ENCODE data around the gene WFDC1. TPM values are rescaled to one million over a fixed set of nuclear protein-coding genes. Genes with fewer than 3 reads are reported as not detected.

WFDC1 gene
- total RNA-seq, 2 experiments from 2014 or later, result not detected

DNA sequence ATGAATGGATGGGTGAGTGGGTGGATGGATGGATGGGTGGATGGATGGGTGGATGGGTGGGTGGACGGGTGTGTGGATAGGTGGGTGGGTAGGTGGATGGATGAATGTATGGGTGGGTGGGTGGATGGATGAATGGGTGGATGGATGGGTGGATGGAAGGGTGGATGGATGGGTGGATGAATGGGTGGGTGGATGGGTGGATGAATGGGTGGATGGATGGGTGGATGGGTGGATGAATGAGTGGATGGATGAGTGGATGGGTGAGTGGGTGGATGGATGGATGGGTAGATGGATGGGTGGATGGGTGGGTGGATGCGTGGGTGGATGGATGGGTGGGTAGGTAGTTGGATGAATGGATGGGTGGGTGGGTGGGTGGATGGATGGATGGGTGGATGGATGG is 60.5 kb downstream of the WFDC1 start:
- no peaks in the 10 kb centered on the region for H3K79me2 ChIP-seq (ENCODE audit: insufficient read depth, low read depth, low read length)
- no peak overlapping the region for H3K27ac ChIP-seq (ENCODE audit: low read depth, low read length, poor library complexity, severe bottlenecking)
- no peaks in the 10 kb centered on the region for H3K9me3 ChIP-seq (ENCODE audit: low read length)
- CTCF ChIA-PET (ENCODE audit: unreplicated experiment), result interaction anchor here (0.6 kb wide), 1 partner anchor 207 kb away, joined by 3 read pairs; no protein-coding TSS in a partner anchor
- TF ChIP-seq EZH2phosphoT487 (IDR thresholded peaks at IDR 0.05; ENCODE audit: borderline replicate concordance, low read depth, low read length), result no peak
- TF ChIP-seq, protein P1, sequence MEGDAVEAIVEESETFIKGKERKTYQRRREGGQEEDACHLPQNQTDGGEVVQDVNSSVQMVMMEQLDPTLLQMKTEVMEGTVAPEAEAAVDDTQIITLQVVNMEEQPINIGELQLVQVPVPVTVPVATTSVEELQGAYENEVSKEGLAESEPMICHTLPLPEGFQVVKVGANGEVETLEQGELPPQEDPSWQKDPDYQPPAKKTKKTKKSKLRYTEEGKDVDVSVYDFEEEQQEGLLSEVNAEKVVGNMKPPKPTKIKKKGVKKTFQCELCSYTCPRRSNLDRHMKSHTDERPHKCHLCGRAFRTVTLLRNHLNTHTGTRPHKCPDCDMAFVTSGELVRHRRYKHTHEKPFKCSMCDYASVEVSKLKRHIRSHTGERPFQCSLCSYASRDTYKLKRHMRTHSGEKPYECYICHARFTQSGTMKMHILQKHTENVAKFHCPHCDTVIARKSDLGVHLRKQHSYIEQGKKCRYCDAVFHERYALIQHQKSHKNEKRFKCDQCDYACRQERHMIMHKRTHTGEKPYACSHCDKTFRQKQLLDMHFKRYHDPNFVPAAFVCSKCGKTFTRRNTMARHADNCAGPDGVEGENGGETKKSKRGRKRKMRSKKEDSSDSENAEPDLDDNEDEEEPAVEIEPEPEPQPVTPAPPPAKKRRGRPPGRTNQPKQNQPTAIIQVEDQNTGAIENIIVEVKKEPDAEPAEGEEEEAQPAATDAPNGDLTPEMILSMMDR (conservative IDR thresholded peaks at IDR 0.05; ENCODE audit: low read length), result no peak
- H3K4me3 ChIP-seq (ENCODE audit: low read depth, low read length, poor library complexity, severe bottlenecking), result no peak overlapping the region
- DNase-seq (ENCODE audit: low spot score), result no peak
- no peaks in the 10 kb centered on the region for H3K36me3 ChIP-seq (ENCODE audit: insufficient read depth, low read length)
- no TSS peak for BruUV-seq (replicated peaks)
- intact Hi-C loops (cut with micrococcal nuclease; ENCODE audit: unreplicated experiment), result no loop called here
- no peaks in the 10 kb centered on the region for H4K20me1 ChIP-seq (ENCODE audit: insufficient read depth, low read length)
- no peak overlapping the region for H3K4me2 ChIP-seq (ENCODE audit: low read length)
- H2AFZ ChIP-seq (ENCODE audit: low read length), result no peak overlapping the region
- POLR2A ChIA-PET, result no interaction called here
- peaks cover 3% of the 10 kb centered on the region for H3K4me1 ChIP-seq (ENCODE audit: insufficient read depth, low read length, poor library complexity, severe bottlenecking)
- H3K9me2 ChIP-seq (ENCODE audit: insufficient read depth, low read length), result no peaks in the 10 kb centered on the region

DNA sequence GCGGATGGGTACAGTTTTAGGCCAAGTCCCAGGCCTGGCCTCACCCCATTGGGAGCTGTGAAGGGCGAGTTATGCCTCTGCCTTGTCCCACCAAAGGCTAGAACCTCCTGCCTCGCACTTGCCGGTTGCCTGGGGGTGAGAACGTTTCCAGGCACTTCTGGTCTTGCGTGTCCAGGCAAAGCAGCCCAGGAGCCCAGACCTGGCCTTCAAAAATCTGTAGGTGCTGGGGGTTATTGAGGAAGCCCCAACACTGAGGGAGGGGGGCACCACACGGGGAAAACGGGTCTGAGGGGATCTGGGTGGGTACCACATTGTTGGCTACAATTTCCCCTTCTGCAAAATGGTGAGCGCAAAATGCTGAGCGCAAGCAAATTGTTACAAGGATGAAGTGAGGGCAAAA is 61.5 kb downstream of the WFDC1 start:
- intact Hi-C loops (cut with micrococcal nuclease; ENCODE audit: unreplicated experiment), result no loop called here
- no peak overlapping the region for H3K4me2 ChIP-seq (ENCODE audit: low read length)
- H3K4me1 ChIP-seq (ENCODE audit: insufficient read depth, low read length, poor library complexity, severe bottlenecking), result peaks cover 7% of the 10 kb centered on the region
- H3K36me3 ChIP-seq (ENCODE audit: insufficient read depth, low read length), result no peaks in the 10 kb centered on the region
- H3K9me2 ChIP-seq (ENCODE audit: insufficient read depth, low read length), result no peaks in the 10 kb centered on the region
- H4K20me1 ChIP-seq (ENCODE audit: insufficient read depth, low read length), result no peaks in the 10 kb centered on the region
- DNase-seq (ENCODE audit: low spot score), result no peak
- no peak overlapping the region for H3K4me3 ChIP-seq (ENCODE audit: low read depth, low read length, poor library complexity, severe bottlenecking)
- H2AFZ ChIP-seq (ENCODE audit: low read length), result no peak overlapping the region
- POLR2A ChIA-PET, result no interaction called here
- H3K27ac ChIP-seq (ENCODE audit: low read depth, low read length, poor library complexity, severe bottlenecking), result no peak overlapping the region
- no peaks in the 10 kb centered on the region for H3K79me2 ChIP-seq (ENCODE audit: insufficient read depth, low read depth, low read length)
- no TSS peak for BruUV-seq (replicated peaks)
- CTCF ChIA-PET (ENCODE audit: unreplicated experiment), result no interaction called here
- TF ChIP-seq, protein P1 (conservative IDR thresholded peaks at IDR 0.05; ENCODE audit: low read length), result no peak
- no peak for TF ChIP-seq EZH2phosphoT487 (IDR thresholded peaks at IDR 0.05; ENCODE audit: borderline replicate concordance, low read depth, low read length)
- no peaks in the 10 kb centered on the region for H3K9me3 ChIP-seq (ENCODE audit: low read length)

DNA sequence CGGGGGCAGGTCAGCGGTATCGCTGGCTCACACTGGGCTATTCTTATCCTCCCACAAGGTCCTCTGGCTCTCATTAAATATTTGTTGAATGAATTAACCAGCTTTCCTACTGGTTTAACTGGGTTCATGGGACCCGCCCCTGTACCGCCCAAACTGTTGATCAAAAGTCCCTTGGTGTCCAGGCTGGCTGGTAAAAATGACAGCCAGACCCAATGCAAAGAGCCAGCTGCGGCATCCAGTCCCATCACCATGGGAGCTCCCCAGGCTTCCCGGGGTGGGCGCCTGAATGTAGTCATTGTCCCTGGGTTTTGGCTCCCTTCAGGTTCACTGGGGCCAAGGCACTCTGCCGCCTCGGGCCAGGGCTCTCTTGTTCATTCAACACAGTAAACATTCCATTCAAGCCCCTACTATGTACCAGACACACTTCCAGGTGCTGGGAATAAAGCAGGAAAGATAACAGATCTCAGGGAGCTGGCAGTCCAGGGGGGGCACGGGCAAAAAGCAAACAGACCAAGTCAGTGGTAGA is 62.0 kb downstream of the WFDC1 start:
- Histone ChIP-seq H3K36me3 (ENCODE audit: insufficient read depth, low read length) (no peaks in the 10 kb centered on the region), H3K4me3 (ENCODE audit: low read depth, low read length, poor library complexity, severe bottlenecking) (no peak overlapping the region), H3K9me3 (ENCODE audit: low read length) (no peaks in the 10 kb centered on the region), H3K4me1 (ENCODE audit: insufficient read depth, low read length, poor library complexity, severe bottlenecking) (peaks cover 7% of the 10 kb centered on the region), H3K79me2 (ENCODE audit: insufficient read depth, low read depth, low read length) (no peaks in the 10 kb centered on the region), H3K27ac (ENCODE audit: low read depth, low read length, poor library complexity, severe bottlenecking) (no peak overlapping the region), H3K4me2 (ENCODE audit: low read length) (no peak overlapping the region), H2AFZ (ENCODE audit: low read length) (no peak overlapping the region), H4K20me1 (ENCODE audit: insufficient read depth, low read length) (no peaks in the 10 kb centered on the region), H3K9me2 (ENCODE audit: insufficient read depth, low read length) (no peaks in the 10 kb centered on the region)
- DNase-seq (ENCODE audit: low spot score), result no peak
- TF ChIP-seq, protein P1 (conservative IDR thresholded peaks at IDR 0.05; ENCODE audit: low read length), result no peak
- no peak for TF ChIP-seq EZH2phosphoT487 (IDR thresholded peaks at IDR 0.05; ENCODE audit: borderline replicate concordance, low read depth, low read length)
- ChIA-PET POLR2A (no interaction called here), CTCF (ENCODE audit: unreplicated experiment) (no interaction called here)
- BruUV-seq (replicated peaks), result no TSS peak
- intact Hi-C loops (cut with micrococcal nuclease; ENCODE audit: unreplicated experiment), result no loop called here

Data from OCI-LY7 (cell line).